NCI-H2029 (cell line): Measurements from ENCODE around the gene CKMT2.

ENCODE experiments used
- DNase-seq: peaks from one replicate; lab custom pipeline; 2025; lab: John Stamatoyannopoulos, UW

CKMT2 gene

DNA sequence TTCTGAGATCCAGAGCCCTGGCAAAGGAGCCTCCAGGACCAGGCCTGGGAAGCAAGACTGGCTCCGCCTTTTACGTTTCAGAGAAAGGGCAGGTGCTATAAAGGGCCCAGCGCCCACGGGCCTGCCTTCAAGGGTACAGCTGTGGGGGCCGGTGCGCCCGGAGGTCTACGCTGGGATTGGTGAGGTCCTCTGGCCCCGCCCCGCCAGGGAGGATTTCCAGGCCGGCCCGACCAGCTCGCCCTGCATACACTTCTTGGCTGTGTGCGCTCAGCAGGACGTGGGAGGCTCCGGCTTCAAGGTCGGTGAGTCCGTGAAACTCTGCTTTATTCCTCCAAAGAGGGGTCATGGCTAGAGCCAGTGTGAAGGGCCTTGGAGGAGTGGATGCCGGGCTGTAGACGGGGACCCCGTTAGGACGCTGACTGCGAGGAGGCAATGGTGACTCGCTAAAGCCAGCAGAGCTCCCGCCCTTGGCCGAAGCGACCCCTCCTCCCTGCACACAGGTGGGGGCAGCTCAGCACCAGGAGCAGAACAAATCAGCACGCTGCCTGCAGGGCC, at the start of gene CKMT2:
TSS of gene CKMT2 (plus strand) at position 243 of the 555 bp plus-strand sequence. CDS start 17,811 bp downstream, outside the sequence.
- peak; percentile 82 for DNase-seq

DNA sequence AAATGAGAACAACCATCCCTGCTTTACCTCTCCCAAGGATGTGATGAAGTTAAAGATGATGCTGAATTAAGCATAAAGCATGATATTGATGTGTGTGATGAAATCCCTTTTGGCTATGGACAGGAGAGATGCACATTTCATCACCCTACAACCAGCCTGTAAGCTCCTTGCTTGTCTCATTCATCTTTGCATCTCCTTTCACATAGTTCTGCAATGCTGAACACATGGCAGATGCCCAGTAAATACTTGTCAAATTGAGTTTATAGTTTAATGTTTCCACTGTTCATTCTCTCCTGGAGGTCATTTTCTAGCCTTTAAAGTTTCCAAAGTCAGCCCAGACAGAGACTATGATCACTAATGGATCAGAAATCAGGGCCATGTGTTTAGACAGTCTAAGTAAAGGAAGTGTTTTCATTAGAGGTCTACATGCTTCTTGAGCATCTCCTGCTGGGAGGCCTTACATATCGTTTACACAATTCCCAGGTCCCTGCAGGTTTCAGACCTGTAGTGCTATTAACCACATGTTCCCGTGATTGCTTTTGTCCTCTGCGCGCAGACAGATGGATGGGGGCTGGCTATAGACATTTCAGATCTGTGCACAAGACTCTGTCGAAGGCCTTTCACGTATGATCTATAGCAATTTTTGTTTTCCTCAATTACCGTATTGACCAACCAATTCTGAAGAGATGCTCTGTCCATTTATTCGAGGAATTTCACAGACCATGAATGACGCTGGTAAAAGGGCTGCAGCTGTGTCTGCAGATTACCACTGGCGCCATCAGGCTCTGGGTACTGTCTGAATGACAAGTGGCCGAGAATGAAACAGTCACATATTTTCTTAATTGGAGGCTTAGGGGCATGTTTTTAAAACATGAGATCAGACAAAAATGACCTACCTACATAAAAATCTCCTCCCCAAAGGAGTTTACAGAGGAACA, 49.0 kb upstream of the CKMT2 start:
- no peak for DNase-seq

DNA sequence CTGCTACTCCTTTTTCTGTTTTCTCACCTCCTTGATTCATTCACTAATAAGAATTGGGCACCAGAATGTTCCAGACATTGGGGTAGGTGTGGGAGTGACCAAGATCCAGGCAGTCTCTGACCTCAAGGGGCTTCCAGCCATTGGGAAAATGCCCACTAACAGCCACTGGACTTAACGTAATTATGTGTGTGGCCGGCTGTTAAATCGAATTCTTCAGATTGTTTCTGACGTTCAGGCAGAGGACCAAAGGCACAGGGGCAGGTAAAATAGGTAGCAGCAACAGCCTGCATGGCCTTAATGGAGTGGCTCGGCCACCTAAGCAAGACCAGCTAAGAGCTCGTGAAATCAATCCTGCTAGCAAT, 48.4 kb upstream of the CKMT2 start:
- DNase-seq: no peak

DNA sequence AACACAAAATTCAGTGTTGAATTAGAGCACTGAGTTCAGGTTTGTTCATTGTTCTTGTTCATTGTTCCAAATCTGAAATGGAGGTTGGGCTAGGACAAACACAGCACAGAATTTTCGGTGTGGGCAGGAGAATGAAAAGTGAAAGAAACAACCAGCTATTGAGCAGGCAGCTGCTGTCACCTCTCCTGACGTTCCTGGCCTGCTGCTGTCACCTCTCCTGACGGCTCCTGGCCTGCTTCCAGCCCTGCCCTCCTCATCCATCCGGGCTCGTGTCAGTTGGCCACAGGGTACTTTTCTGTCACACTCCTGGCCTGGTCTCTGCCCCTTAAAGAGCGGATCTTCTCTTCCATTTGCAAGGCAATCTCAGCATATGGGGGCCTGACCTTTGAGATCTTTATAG, 45.2 kb upstream of the CKMT2 start:
- DNase-seq: peak; percentile 84

DNA sequence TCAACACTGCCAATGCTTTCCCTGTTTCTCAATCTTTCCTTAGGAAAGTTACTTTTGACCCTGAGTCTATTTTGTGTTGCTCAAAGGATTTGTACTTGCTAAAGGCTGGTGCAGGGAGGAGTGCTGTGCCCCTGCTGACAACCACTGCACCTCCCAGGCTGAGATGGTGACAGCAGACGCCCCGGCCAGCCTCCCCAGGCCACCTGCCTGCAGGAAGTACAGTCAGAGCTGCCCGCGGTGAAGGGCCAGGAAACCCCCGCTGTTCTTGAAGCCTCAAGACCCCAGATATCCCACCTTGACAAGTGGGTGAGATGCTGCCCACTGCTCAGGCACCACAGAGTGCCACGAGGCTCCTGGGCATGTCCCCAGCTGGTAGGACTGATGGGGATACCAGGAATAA, 44.2 kb upstream of the CKMT2 start:
- no peak for DNase-seq

DNA sequence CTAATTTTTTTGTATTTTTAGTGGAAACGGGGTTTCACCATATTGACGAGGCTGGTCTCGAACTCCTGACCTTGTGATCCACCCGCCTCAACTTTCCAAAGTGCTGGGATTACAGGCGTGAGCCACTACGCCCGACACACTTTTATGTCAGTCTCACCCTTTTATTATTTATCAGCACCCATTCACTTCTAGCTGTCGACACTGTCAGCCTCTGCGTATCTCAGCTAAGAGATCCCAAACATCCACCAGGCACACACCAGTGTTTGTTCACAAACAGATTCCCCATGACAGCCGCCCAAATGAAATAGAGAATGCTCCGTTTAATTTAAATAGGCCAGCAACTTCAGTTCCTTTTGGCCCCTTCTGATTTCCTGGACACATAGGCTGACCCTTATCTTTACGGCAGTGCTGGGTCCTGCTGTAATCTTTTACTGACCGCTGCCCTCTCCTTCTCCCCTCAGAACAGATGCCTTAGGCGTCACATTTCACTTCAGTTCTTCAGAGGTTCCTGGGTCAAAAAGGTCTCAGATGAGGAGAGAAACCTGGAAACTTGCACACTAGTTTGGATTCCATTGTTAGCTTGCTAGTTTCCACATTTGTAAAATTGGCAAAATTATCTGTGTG, 43.1 kb upstream of the CKMT2 start:
- no peak for DNase-seq

DNA sequence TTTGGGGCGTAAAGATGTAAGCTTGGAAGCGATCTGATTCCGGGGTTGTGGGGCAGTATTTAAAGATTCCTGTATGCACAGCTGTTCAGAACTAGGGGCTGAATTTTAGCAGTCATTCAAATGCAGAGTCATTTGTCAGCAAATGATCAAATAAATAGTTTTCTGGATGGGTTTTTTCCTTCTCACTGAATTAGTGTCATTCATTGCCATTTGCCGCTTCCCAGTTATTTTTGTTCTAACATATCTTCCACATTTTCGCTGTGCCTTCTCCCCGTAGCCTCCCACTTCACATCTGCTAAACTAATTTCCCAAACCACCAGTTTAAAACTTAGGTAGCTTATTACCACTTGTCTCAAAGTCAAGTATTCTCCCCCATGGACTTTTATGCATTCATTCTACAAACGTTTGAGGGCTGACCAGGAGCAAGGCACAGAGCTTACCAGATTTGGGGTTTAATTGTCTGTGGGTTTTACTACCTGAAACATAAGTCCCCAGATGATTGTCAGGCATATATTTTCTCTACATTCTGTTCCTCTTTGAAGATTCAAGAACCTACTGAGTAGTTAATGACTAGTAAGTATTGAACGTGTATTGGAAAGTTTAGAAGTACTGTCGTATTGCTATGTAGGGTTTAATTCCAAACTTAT, 41.3 kb upstream of the CKMT2 start:
- DNase-seq: no peak

DNA sequence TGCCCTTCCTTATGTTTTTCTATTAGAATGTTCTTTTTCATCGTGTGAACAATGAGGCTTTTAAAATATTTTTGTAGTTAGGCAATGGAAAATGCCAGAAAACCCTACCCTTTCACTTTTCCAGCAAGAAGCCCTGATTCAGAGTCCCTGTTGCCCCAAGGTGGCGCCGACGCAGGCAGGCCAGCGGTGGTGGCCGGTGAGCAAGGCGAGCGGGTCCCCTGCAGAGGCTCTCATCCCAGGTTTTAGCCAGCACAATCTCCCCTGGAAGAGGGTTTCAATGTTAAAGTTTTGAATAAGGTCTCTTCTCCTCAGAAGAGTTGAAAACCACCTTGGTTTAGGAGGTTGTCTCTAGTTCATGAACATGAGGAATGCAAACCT, 40.8 kb upstream of the CKMT2 start:
- no peak for DNase-seq

DNA sequence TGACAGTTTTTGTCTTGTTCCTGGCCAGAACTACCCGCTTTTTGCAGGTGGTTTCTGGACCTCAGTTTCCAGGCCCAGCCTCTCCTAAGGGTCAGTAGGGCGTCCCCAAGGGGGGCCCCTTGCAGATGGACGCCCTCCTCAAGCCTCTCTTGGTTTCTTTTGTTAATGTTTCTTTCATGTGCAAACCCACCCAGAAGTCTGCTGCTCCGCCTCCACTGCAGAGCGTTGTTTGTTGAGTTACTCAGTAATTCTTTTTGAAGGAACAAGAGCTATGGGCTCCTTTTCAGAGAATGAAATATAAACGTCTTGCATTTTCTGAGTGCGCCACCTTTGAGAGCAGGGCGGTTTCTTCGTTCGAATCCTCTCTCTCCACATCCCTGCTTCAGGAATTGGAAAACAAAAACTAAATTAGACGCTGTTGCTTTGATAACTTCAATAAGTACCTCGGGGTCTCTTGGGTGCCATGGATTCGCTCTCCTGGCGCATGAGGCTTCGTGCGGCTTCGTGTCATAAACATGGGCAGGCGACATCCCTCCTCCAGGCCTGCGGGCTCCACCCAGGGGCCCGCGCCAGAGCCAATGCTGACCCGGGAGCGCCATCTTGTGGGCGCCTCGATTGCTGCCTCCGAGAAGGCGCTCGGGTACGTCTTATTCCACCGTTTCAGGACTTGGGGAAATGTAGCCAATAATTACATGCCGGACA, 38.3 kb upstream of the CKMT2 start:
- DNase-seq: peak; percentile 62

DNA sequence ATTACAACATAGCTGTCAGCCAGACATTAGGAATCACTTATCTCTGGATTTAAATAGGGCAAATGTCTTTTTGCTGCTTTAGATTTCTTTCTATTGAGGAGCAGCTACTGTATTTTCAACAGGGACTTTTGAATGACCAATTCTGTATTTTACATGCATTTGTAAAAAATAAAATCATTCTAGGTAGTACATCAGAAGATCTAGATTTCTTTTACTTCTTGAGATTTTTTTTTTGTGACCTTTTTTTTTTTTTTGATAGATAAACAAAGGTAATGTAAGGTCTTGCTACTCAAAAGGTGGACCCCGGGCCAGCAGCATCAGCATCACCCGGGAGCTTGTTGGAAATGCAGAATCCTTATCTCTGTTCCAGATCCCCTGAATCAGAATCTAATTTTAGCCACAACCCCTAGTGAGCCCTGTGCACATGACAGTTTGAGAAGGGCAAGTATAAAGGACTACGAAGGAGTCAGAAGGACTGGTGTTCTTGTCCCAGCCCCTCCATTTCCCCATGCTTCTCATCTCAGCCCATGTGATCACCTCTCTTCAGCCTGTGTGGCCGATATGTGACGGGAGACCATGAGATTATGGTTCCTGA, 37.7 kb upstream of the CKMT2 start:
- no peak for DNase-seq

DNA sequence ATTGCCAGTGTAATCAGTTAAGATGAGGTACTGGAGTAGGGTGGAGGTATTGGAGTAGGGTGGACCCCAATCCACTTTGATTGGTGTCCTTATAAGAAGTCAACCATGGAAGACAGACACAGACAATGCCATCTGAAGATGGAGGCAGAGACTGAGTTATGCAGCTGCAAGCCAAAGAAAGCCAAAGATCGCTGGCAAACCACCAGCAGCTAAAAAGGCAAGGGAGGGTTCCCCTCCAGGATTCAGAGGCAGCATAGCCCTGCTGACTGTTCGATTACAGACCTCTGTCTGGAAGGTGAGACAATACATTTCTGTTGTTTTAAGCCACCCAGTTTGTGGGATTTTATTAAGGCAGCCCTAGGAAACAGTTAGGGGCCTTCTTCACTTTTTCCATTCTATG, 30.5 kb upstream of the CKMT2 start:
- no peak for DNase-seq

DNA sequence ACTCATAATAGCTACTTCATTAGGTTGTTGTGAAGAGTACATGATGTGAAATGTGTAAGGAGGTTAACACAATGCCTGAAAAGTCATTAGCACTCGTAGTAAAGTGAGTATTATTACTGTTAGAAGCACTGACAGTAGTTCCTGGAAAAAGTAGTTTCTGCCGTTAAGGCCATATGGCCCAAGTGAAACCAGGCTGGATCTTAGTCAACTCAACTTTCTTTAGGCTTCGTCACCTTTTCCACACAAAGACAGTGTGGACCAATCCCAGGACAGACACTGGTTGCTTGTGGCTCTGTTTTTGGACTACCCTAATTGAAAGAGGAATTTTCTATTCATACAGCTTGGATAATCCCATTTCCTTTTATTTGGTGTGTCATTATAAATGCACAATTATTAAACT, 29.4 kb upstream of the CKMT2 start:
- DNase-seq: no peak

DNA sequence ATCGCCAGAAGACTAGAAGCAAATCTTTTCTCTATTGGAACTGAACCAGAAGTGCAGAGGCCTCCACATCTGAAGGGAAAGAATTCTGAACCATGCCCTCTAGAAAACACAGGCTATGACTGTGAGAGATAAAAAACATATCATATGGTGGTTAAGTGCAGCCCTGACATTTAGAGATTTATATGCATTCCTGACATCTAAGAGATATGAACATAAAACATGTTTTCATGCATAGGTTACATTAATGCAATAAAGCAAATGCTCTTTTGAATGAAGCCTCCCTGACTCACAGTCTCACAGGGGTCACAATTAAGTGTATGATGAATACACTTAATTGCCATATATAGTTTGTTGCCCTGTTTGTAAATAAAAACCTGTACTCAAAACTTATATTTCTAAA, 28.9 kb upstream of the CKMT2 start:
- DNase-seq: no peak

DNA sequence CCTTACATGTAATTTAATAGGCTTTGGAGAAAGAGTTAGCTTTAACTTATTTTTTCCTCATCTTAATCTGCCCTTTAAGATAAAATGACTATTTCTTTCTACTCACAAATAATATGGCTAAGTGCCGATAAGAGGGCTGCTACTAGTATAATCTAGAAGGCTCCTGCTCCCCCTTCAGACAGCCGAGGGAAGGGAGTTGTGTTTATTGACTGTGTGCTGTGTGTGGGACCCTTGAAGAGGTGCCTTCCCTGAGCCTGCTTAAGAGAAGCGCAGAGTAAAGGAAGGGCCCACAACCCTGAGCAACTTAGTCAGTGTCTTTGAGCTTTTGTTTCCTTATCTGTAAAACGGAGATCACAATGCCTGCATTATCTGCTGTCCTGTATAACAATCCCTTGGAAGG, 28.1 kb upstream of the CKMT2 start:
- no peak for DNase-seq

DNA sequence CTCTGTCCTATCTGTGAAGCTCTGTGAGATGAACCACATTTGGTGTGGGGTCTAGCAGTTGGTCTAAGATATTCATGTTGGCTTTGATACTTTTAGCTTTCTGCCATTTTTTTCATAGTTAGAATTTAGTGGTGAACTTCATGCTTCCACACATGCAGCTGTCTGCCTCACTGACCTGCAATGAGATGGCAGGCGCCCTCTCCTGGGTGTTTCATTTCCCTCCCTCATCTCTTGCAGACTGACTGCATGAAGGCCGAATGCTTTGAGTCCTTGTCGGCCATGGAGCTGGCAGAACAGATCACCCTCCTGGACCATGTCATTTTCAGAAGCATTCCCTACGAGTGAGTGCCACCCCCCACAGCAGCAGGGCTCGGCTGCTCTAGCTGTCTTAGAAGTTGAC, 26.1 kb upstream of the CKMT2 start:
- no peak for DNase-seq

DNA sequence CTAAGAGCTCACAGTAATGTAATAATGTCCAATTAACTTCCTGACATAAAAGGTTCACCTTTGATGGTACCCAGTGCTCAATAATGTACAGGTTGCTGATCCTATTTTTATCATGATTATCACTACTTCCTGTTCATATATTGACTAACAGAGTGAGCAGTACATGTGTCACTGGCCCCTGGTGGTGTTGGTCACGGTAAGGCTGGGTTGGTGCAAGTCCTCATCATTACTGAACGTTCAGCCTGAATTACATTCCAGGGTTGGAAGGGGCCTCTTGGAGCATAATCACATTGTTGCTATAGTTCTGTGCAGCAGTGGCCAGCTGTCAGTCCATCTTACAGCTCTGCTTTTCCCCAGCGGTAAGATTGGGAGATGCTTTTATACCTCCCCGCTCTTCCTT, 24.2 kb upstream of the CKMT2 start:
- no peak for DNase-seq

DNA sequence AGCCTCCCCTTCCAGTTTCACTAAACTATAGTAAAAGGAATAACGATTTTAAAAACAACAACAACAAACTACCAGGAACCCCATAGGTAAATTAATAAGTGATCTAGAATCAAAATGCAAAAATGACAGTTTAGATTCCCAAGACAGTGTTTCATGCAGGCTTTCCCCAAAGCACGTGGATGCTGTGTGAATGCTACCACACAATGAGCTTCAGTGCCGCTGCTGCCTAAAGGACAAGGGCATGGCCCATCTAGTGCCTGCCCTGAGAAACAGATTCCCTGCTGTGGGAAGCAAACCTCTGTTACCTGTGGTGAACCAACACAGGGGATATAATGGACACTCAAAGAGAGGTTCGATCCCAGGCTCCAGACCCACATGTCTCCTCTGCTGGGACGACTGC, 23.7 kb upstream of the CKMT2 start:
- DNase-seq: no peak

DNA sequence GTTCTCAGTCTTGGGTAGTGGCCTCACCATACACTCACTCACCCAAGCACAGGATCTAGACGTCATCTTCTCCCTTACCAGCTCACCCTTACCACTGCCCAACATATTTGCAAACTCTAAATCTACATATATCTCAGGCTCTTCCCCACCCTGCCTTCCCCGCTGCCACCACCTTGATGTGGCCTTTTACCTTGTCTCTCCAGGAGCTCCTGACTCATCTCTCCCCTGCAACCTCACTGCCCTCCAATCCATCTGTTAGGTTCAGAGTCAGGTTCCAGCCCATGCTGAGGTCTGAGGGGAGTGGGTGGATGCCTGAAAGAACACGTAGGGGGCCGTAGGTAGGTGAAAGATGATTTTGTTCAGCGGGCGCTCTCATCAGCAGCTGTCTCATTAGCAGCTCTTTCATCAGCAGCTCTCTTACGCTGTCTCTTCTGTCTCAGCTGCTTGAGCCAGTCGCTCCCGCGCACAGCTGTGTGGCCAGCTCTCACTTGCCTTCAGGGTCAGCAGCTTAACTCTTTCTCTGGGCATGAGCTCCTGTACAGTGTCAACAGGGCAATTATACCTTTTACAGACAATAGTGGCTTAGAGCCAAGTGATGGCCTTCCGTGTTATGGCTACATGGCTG, 23.1 kb upstream of the CKMT2 start:
- no peak for DNase-seq

DNA sequence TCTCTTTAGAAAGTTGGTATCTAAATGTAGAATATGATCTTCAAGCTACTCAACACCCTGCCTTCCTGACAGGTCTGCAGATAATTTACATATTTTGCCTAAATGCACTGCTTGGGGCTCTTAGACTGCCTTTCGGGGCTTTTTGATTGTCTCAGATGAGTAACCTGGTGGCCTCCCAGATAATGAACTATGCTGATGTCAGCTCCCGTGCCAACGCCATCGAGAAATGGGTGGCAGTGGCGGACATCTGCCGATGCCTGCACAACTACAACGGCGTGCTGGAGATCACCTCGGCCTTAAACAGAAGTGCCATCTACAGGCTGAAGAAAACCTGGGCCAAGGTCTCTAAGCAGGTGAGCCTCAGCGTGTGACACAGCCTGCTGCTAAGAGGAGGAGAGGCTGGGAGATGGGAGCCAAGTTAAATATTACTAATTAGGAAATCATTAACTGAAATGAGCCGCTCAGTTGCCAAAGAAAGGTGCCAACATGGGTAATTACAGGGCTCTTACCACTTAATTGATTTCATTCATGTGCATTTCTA, 20.8 kb upstream of the CKMT2 start:
- no peak for DNase-seq

DNA sequence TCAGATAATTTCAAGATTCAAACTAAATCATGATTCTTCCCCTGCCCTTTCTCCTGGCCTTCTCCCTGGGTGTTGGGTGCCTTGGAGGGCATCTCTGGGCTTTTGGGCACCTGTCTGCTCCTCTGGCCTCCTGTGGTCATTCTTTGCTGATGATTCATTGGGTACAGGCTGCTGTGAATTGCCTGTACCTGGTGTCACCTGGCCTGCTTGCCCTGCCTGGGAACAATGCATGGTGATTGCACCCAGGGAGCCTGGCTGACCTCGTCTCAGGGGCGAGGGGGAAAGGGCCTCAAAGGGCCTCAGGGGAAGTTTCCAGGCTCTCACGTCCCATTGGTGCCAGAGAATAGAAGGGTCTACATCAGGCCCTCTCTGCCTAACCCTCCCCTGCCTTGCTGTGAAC, 20.1 kb upstream of the CKMT2 start:
- DNase-seq: no peak

DNA sequence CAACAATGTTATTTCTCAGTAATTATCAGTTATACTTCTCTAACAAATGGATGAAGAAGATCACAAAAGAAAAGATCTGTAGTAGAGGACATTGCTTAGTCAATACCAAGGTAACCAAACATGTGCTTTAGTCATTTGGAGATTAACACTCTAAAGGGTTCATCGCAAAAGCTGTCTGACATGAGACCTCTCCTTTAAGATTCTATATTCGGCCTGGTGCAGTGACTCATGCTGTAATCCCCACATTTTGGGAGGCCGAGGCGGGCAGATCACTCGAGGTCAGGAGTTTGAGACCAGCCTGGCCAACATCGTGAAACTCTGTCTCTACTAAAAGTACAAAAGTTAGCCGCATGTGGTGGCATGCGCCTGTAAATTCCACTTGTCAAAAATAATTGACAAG, 18.3 kb upstream of the CKMT2 start:
- no peak for DNase-seq
